ENCODE measurements around the gene CTNNA2. TPM values are rescaled to one million over a fixed set of nuclear protein-coding genes. Genes with fewer than 3 reads are reported as not detected.

CTNNA2 gene
- polyA plus RNA-seq, 2 of the 4 experiments (the other 2 are of a cell fraction): 0.50 to 0.94 TPM

- ChIA-PET CTCF (no interaction called here), POLR2A (no interaction called here)
- FAIRE-seq (no peak), ATAC-seq (no peak), DNase-seq (ENCODE audit: low read depth in 1 of 2, low spot score in 1 of 2) (no peak)
- H3K9me3 ChIP-seq: 0 out of 3 replicates have a peak, but pooled peaks cover under 1% of the 10 kb centered on the region
- no peak overlapping the region for H3K4me3 ChIP-seq
- 45% methylated on average over 6 of the region's 6 CpGs for WGBS (ENCODE audit: missing lambda C conversion rate)
- H3K27ac ChIP-seq: no peak overlapping the region
- no peak overlapping the region for H3K4me2 ChIP-seq
- no peaks in the 10 kb centered on the region for H3K4me1 ChIP-seq
- TF ChIP-seq ZNF302 (CRISPR knock-in tag; IDR thresholded peaks at IDR 0.05) (no peak), BCL3 (IDR thresholded peaks at IDR 0.05) (no peak), EP300 (IDR thresholded peaks at IDR 0.05) (no peak), FOSL2 (IDR thresholded peaks at IDR 0.05) (no peak), FOSL2 (CRISPR knock-in tag; IDR thresholded peaks at IDR 0.05) (no peak), HDAC2 (IDR thresholded peaks at IDR 0.05) (no peak), JUN (IDR thresholded peaks at IDR 0.05) (no peak), SMC3 (IDR thresholded peaks at IDR 0.05) (no peak), USF2 (IDR thresholded peaks at IDR 0.05) (no peak), GATA3 (IDR thresholded peaks at IDR 0.05; ENCODE audit: borderline replicate concordance) (no peak), TFCP2L1 (CRISPR knock-in tag; IDR thresholded peaks at IDR 0.05) (no peak), HES2 (IDR thresholded peaks at IDR 0.05) (no peak), NFE2L2 (conservative IDR thresholded peaks at IDR 0.05; ENCODE audit: low read length) (no peak), ATOH8 (CRISPR knock-in tag; IDR thresholded peaks at IDR 0.05; ENCODE audit: low read depth) (no peak), ELK1 (IDR thresholded peaks at IDR 0.05; ENCODE audit: low read depth, low read length) (no peak), KDM5A (IDR thresholded peaks at IDR 0.05) (no peak), CEBPB (IDR thresholded peaks at IDR 0.05) (no peak), NR3C1 (IDR thresholded peaks at IDR 0.05) (no peak), HEYL (CRISPR knock-in tag; IDR thresholded peaks at IDR 0.05) (no peak), EHMT2 (IDR thresholded peaks at IDR 0.05; ENCODE audit: low read depth) (no peak)
Measured at GRCh38 chr2:79573895-79574674, 61.2 kb downstream of the CTNNA2 start.

GRCh38 chr2:79576451-79576850, 63.6 kb downstream of the CTNNA2 start:
- FAIRE-seq (no peak), DNase-seq (ENCODE audit: low read depth in 1 of 2, low spot score in 1 of 2) (no peak), ATAC-seq (no peak)
- POLR2A ChIA-PET: no interaction called here
- Histone ChIP-seq H3K27ac (no peak overlapping the region), H3K4me1 (no peaks in the 10 kb centered on the region), H3K4me2 (no peak overlapping the region), H3K4me3 (no peak overlapping the region), H3K9me3 (no peaks in the 10 kb centered on the region)
- 22% methylated on average over 4 of the region's 4 CpGs for WGBS (ENCODE audit: missing lambda C conversion rate)
- TF ChIP-seq SREBF2 (IDR thresholded peaks at IDR 0.05): no peak
- TF ChIP-seq JUNB (IDR thresholded peaks at IDR 0.05): no peak
- TF ChIP-seq HDAC2 (IDR thresholded peaks at IDR 0.05): no peak
- no peak for TF ChIP-seq NR3C1 (IDR thresholded peaks at IDR 0.05)
- TF ChIP-seq CHD2 (IDR thresholded peaks at IDR 0.05; ENCODE audit: low read length, partially characterized antibody): no peak
- no peak for TF ChIP-seq POLR2AphosphoS2 (conservative IDR thresholded peaks at IDR 0.05; ENCODE audit: low read length)
- no peak for TF ChIP-seq PHF8 (IDR thresholded peaks at IDR 0.05; ENCODE audit: borderline replicate concordance, low read depth)
- no peak for TF ChIP-seq SMC3 (IDR thresholded peaks at IDR 0.05)
- no peak for TF ChIP-seq FOXS1 (CRISPR knock-in tag; IDR thresholded peaks at IDR 0.05)
- TF ChIP-seq RAD21 (conservative IDR thresholded peaks at IDR 0.05 in 1 of 2, IDR thresholded peaks at IDR 0.05 in 1 of 2): no peak
- TF ChIP-seq EHMT2 (IDR thresholded peaks at IDR 0.05; ENCODE audit: low read depth): no peak
- TF ChIP-seq MAX (IDR thresholded peaks at IDR 0.05): no peak
- CTCF ChIA-PET: no interaction called here

All from A549 (cell line).